CD14-positive monocyte (primary cell): Measurements from ENCODE around the gene ARHGAP15. TPM values are rescaled to one million over a fixed set of nuclear protein-coding genes. Genes with fewer than 3 reads are reported as not detected.
A peak's percentile ranks its signal among the peaks of the same experiment; 100 is the strongest.

Source experiments
- DNase-seq, 3 donors: peaks; one replicate each; pipeline ENCODE4 v3.0.0-alpha.2; 2011 to 2022
- H2AFZ ChIP-seq: 2 replicates; pipeline ENCODE4 v1.6.0; 2012; ENCODE audit warnings: mild to moderate bottlenecking, low read depth, low read length, inconsistent platforms; ENCODE audit not compliant: insufficient read depth, poor library complexity, severe bottlenecking
- H3K27ac ChIP-seq, 2 donors: 1 replicate in 1 of 2; 2 replicates in 1 of 2; pipeline ENCODE4 v1.5.1; 2012 to 2013; ENCODE audit warnings: low read length in 2 of 2, control low read depth in 1 of 2, inconsistent platforms in 1 of 2, low read depth in 1 of 2, mild to moderate bottlenecking in 1 of 2
- H3K27me3 ChIP-seq, 2 donors: one replicate each; pipeline versions ENCODE4 v1.6.0 to v1.6.1; 2011 to 2013; ENCODE audit warnings: low read length in 2 of 2; ENCODE audit not compliant: control insufficient read depth in 2 of 2, insufficient read depth in 2 of 2
- H3K36me3 ChIP-seq, 2 donors: replicated peaks in 1 of 2; 1 replicate in 1 of 2; 2 replicates in 1 of 2; pipeline versions ENCODE4 v1.5.1 to v1.6.1; 2012 to 2013; ENCODE audit warnings: low read length in 2 of 2, control low read depth in 1 of 2, inconsistent platforms in 1 of 2, mild to moderate bottlenecking in 1 of 2; ENCODE audit not compliant: insufficient read depth in 2 of 2, control insufficient read depth in 1 of 2
- H3K4me1 ChIP-seq, 2 donors: 1 replicate in 1 of 2; 2 replicates in 1 of 2; pipeline versions ENCODE4 v1.5.1 to v1.6.1; 2012 to 2013; ENCODE audit warnings: low read length in 2 of 2, control low read depth in 1 of 2, inconsistent platforms in 1 of 2, mild to moderate bottlenecking in 1 of 2, moderate library complexity in 1 of 2; ENCODE audit not compliant: insufficient read depth in 2 of 2, control insufficient read depth in 1 of 2
- H3K4me2 ChIP-seq: replicated peaks from 2 replicates; pipeline ENCODE3; 2012; ENCODE audit warnings: low read length, moderate library complexity, mild to moderate bottlenecking; ENCODE audit not compliant: poor library complexity, severe bottlenecking; ENCODE audit errors: extremely low read depth
- H3K4me3 ChIP-seq, 3 experiments: fragments of 200-600 bp in 1 of 3; sonication (generic) in 1 of 3; replicated peaks in 1 of 3; 1 replicate in 2 of 3; 2 replicates in 1 of 3; pipeline ENCODE4 v1.5.1; 2011 to 2013; ENCODE audit warnings: low read length in 3 of 3, mild to moderate bottlenecking in 3 of 3, control low read depth in 2 of 3, low read depth in 2 of 3, inconsistent platforms in 1 of 3, moderate library complexity in 1 of 3
- H3K79me2 ChIP-seq: 2 replicates; pipeline ENCODE4 v1.6.0; 2012; ENCODE audit warnings: mild to moderate bottlenecking, control low read depth, inconsistent platforms, low read length, moderate library complexity; ENCODE audit not compliant: insufficient read depth
- H3K9ac ChIP-seq: 2 replicates; pipeline ENCODE4 v1.6.0; 2017; ENCODE audit warnings: low read length, mild to moderate bottlenecking; ENCODE audit not compliant: insufficient read depth, poor library complexity, severe bottlenecking
- H3K9me3 ChIP-seq, 2 donors: replicated peaks in 1 of 2; 1 replicate in 1 of 2; 2 replicates in 1 of 2; pipeline versions ENCODE4 v1.5.1 to v1.6.1; 2012 to 2013; ENCODE audit warnings: low read length in 2 of 2, control low read depth in 1 of 2; ENCODE audit not compliant: control insufficient read depth in 1 of 2, insufficient read depth in 1 of 2
- H4K20me1 ChIP-seq: 2 replicates; pipeline ENCODE4 v1.6.0; 2012; ENCODE audit warnings: mild to moderate bottlenecking, low read length, control low read depth, moderate library complexity; ENCODE audit not compliant: insufficient read depth
- H3K27ac Mint-ChIP-seq, 7 donors: one replicate each; pipeline ENCODE4 v1.8.0; 2020; ENCODE audit warnings: mild to moderate bottlenecking in 7 of 7, mixed read lengths in 7 of 7, moderate library complexity in 6 of 7, inconsistent platforms in 2 of 7
- H3K27me3 Mint-ChIP-seq, 3 donors: one replicate each; pipeline ENCODE4 v1.8.0; 2021 to 2022; ENCODE audit warnings: low read depth in 3 of 3, mild to moderate bottlenecking in 3 of 3, mixed read lengths in 3 of 3, moderate library complexity in 3 of 3, inconsistent platforms in 1 of 3
- H3K36me3 Mint-ChIP-seq, 2 donors: one replicate each; pipeline ENCODE4 v1.8.0; 2020; ENCODE audit warnings: mixed read lengths in 2 of 2, inconsistent platforms in 1 of 2, mild to moderate bottlenecking in 1 of 2
- H3K4me1 Mint-ChIP-seq: one replicate; pipeline ENCODE4 v1.8.0; 2020; ENCODE audit warnings: mild to moderate bottlenecking, mixed read lengths
- H3K4me3 Mint-ChIP-seq, 2 donors: one replicate each; pipeline ENCODE4 v1.8.0; 2020; ENCODE audit warnings: mild to moderate bottlenecking in 2 of 2, mixed read lengths in 2 of 2, moderate library complexity in 1 of 2
- H3K9me3 Mint-ChIP-seq, 7 donors: one replicate each; pipeline ENCODE4 v1.8.0; 2020 to 2022; ENCODE audit warnings: mixed read lengths in 7 of 7, mild to moderate bottlenecking in 6 of 7, moderate library complexity in 6 of 7, inconsistent platforms in 2 of 7
- CTCF ChIP-seq: fragments of 200-600 bp; IDR thresholded peaks from one replicate; pipeline ENCODE4 v1.8.0; 2022; ENCODE audit warnings: antibody characterized with exemption, mild to moderate bottlenecking
- WGBS: methylation state at CpG from one replicate; pipeline ENCODE4 v1.1.5; 2013; ENCODE audit warnings: missing lambda C conversion rate; ENCODE audit not compliant: insufficient coverage; 5-methylcytosine and 5-hydroxymethylcytosine counted together
- intact Hi-C, 2 donors: fragments of 100-400 bp; cut with micrococcal nuclease; formaldehyde crosslinking; loops; one replicate each; pipeline versions ENCODE4 v1.15.0 to v1.15.1; 2023
- polyA plus RNA-seq, 3 donors: library from polyadenylated mRNA; depleted of rRNA in 1 of 3; unstranded in 2 of 3; stranded (reverse) in 1 of 3; fragments of 300-500 nt in 2 of 3; fragments of >200 nt in 1 of 3; fragmentation: Illumina TruSeq in 2 of 3; gene quantifications; 1 replicate in 2 of 3; 2 replicates in 1 of 3; pipeline ENCODE4 v1.2.3, GENCODE V29; 2012 to 2021

Gene ARHGAP15
- polyA plus RNA-seq, 3 donors: 35.4 to 50.9 (median 50.7) TPM

- DNase-seq: no peak
- Histone ChIP-seq H3K9me3 (no peaks in the 10 kb centered on the region), H3K4me1 (peaks cover 10 to 16% of the 10 kb centered on the region in 2 donors), H3K79me2 (peaks cover 23% of the 10 kb centered on the region), H3K4me2 (no peak overlapping the region), H3K36me3 (peaks cover 3 to 15% of the 10 kb centered on the region in 2 donors), H3K4me3 (no peak overlapping the region), H2AFZ (no peak overlapping the region), H3K27me3 (no peaks in the 10 kb centered on the region), H3K27ac (no peak overlapping the region), H4K20me1 (no peaks in the 10 kb centered on the region), H3K9ac (no peak overlapping the region)
- peak overlapping the region in 1 of 7 donors; percentile 69 for H3K27ac Mint-ChIP-seq
- intact Hi-C loops: no loop called here
- no peaks in the 10 kb centered on the region for H3K27me3 Mint-ChIP-seq
- H3K9me3 Mint-ChIP-seq: no peaks in the 10 kb centered on the region
- no peak overlapping the region for H3K4me3 Mint-ChIP-seq
- peaks cover 22% of the 10 kb centered on the region for H3K4me1 Mint-ChIP-seq
- H3K36me3 Mint-ChIP-seq: peaks cover 9 to 11% of the 10 kb centered on the region in 2 donors
- TF ChIP-seq CTCF: no peak
Observed at GRCh38 chr2:143255899-143256298, 126.7 kb downstream of the ARHGAP15 start.

GRCh38 chr2:143258126-143258892, 129.1 kb downstream of the ARHGAP15 start:
- no peaks in the 10 kb centered on the region for H3K9me3 ChIP-seq
- Mint-ChIP-seq H3K27me3 (no peaks in the 10 kb centered on the region), H3K27ac (peak overlapping the region in 4 of 7 donors; percentile 9 to 74 (median 58)), H3K9me3 (no peaks in the 10 kb centered on the region), H3K4me1 (peaks cover 36% of the 10 kb centered on the region), H3K36me3 (peaks cover 3 to 10% of the 10 kb centered on the region in 2 donors), H3K4me3 (no peak overlapping the region)
- DNase-seq: no peak
- no peak overlapping the region for H3K9ac ChIP-seq
- H3K27me3 ChIP-seq: no peaks in the 10 kb centered on the region
- H3K4me1 ChIP-seq: peaks cover 33 to 40% of the 10 kb centered on the region in 2 donors
- WGBS: no CpG with 5 or more reads among the region's 3 CpGs
- H3K36me3 ChIP-seq: peaks cover 3 to 5% of the 10 kb centered on the region in 2 donors
- TF ChIP-seq CTCF: no peak
- H3K4me2 ChIP-seq: no peak overlapping the region
- peak overlapping the region in 1 of 2 donors; percentile 3 for H3K27ac ChIP-seq
- H4K20me1 ChIP-seq: peaks cover 12% of the 10 kb centered on the region
- intact Hi-C loops: no loop called here
- no peak overlapping the region for H2AFZ ChIP-seq
- no peak overlapping the region for H3K4me3 ChIP-seq
- peaks cover 32% of the 10 kb centered on the region for H3K79me2 ChIP-seq
